Trophoblast cell (in vitro differentiated cells and primary cell): Measurements from ENCODE around the gene JARID2.

Source experiments
- DNase-seq, 2 donors: peaks; one replicate each; pipeline ENCODE4 v3.0.0-alpha.2; 2016
- H2AFZ ChIP-seq: 2 replicates; pipeline ENCODE4 v1.6.1; 2013; ENCODE audit warnings: low read length, moderate library complexity, mild to moderate bottlenecking; ENCODE audit not compliant: insufficient read depth, poor library complexity
- H2AK5ac ChIP-seq: 2 replicates; pipeline ENCODE4 v1.6.1; 2013; ENCODE audit warnings: mild to moderate bottlenecking, low read length
- H2BK120ac ChIP-seq: 2 replicates; pipeline ENCODE4 v1.6.1; 2013; ENCODE audit warnings: low read length, mild to moderate bottlenecking, moderate library complexity; ENCODE audit not compliant: insufficient read depth, poor library complexity
- H2BK12ac ChIP-seq: 2 replicates; pipeline ENCODE4 v1.6.1; 2013; ENCODE audit warnings: mild to moderate bottlenecking, low read length, moderate library complexity
- H2BK5ac ChIP-seq: 2 replicates; pipeline ENCODE4 v1.6.1; 2013; ENCODE audit warnings: low read length, low read depth, moderate library complexity, mild to moderate bottlenecking; ENCODE audit not compliant: poor library complexity
- H3K14ac ChIP-seq: 2 replicates; pipeline ENCODE4 v1.6.1; 2013; ENCODE audit warnings: mild to moderate bottlenecking, low read length
- H3K18ac ChIP-seq: 2 replicates; pipeline ENCODE4 v1.6.1; 2013; ENCODE audit warnings: mild to moderate bottlenecking, low read length
- H3K23ac ChIP-seq: 2 replicates; pipeline ENCODE4 v1.6.1; 2013; ENCODE audit warnings: low read length
- H3K27ac ChIP-seq: 2 replicates; pipeline ENCODE4 v1.5.1; 2013; ENCODE audit warnings: low read depth, mild to moderate bottlenecking, inconsistent platforms, low read length, moderate library complexity
- H3K27me3 ChIP-seq: 2 replicates; pipeline ENCODE4 v1.6.1; 2013; ENCODE audit warnings: inconsistent platforms, mild to moderate bottlenecking, low read length, moderate library complexity; ENCODE audit not compliant: insufficient read depth
- H3K36me3 ChIP-seq, 2 experiments: 1 replicate in 1 of 2; 2 replicates in 1 of 2; pipeline ENCODE4 v1.6.1; 2013; ENCODE audit warnings: low read length in 2 of 2, mild to moderate bottlenecking in 2 of 2, moderate library complexity in 1 of 2; ENCODE audit not compliant: insufficient read depth in 2 of 2, control insufficient read depth in 1 of 2
- H3K4ac ChIP-seq: 2 replicates; pipeline ENCODE4 v1.6.1; 2013; ENCODE audit warnings: low read depth, mild to moderate bottlenecking, low read length, moderate library complexity
- H3K4me1 ChIP-seq, 2 experiments: 1 replicate in 1 of 2; 2 replicates in 1 of 2; pipeline ENCODE4 v1.6.1; 2013; ENCODE audit warnings: low read length in 2 of 2, mild to moderate bottlenecking in 2 of 2, moderate library complexity in 1 of 2; ENCODE audit not compliant: insufficient read depth in 2 of 2, control insufficient read depth in 1 of 2
- H3K4me2 ChIP-seq: 2 replicates; pipeline ENCODE4 v1.6.1; 2013; ENCODE audit warnings: inconsistent platforms, mild to moderate bottlenecking, low read length, moderate library complexity
- H3K4me3 ChIP-seq: 2 replicates; pipeline ENCODE4 v1.5.1; 2013; ENCODE audit warnings: mild to moderate bottlenecking, low read depth, low read length, inconsistent platforms
- H3K79me1 ChIP-seq: one replicate; pipeline ENCODE4 v1.6.1; 2013; ENCODE audit warnings: low read length
- H3K79me2 ChIP-seq: 2 replicates; pipeline ENCODE4 v1.6.1; 2013; ENCODE audit warnings: low read length, mild to moderate bottlenecking; ENCODE audit not compliant: control insufficient read depth, insufficient read depth, poor library complexity
- H3K9ac ChIP-seq: 2 replicates; pipeline ENCODE4 v1.6.1; 2013; ENCODE audit warnings: mild to moderate bottlenecking, low read length
- H3K9me3 ChIP-seq: 2 replicates; pipeline ENCODE4 v1.6.1; 2013; ENCODE audit warnings: low read depth, mild to moderate bottlenecking, control low read depth, inconsistent platforms, low read length; ENCODE audit not compliant: insufficient read depth
- H4K12ac ChIP-seq: 2 replicates; pipeline ENCODE4 v1.6.1; 2013; ENCODE audit warnings: low read depth, mild to moderate bottlenecking, low read length, moderate library complexity
- H4K8ac ChIP-seq: 2 replicates; pipeline ENCODE4 v1.6.1; 2013; ENCODE audit warnings: low read depth, mild to moderate bottlenecking, low read length, moderate library complexity
- H4K91ac ChIP-seq: one replicate; pipeline ENCODE4 v1.6.1; 2013; ENCODE audit warnings: low read depth, mild to moderate bottlenecking, low read length, moderate library complexity
- WGBS: extraction: QIAGEN DNeasy Blood & Tissue Kit; methylation state at CpG from one replicate; pipeline ENCODE4 v1.1.7; 2013; ENCODE audit warnings: missing lambda C conversion rate; ENCODE audit not compliant: insufficient read length, insufficient coverage; ENCODE audit errors: extremely low coverage; 5-methylcytosine and 5-hydroxymethylcytosine counted together

JARID2 gene

GRCh38 chr6:15369838-15370237 is 124.0 kb downstream of the JARID2 start:
- no peaks in the 10 kb centered on the region for H3K36me3 ChIP-seq
- H3K14ac ChIP-seq, result no peak overlapping the region
- H2BK120ac ChIP-seq, result no peak overlapping the region
- no peak overlapping the region for H4K91ac ChIP-seq
- no peak overlapping the region for H4K12ac ChIP-seq
- H2AK5ac ChIP-seq, result no peak overlapping the region
- peak overlapping the region; percentile 1 for H3K4ac ChIP-seq
- no peak overlapping the region for H3K9ac ChIP-seq
- no peaks in the 10 kb centered on the region for H3K9me3 ChIP-seq
- no peak overlapping the region for H3K4me3 ChIP-seq
- H4K8ac ChIP-seq, result no peak overlapping the region
- H3K4me2 ChIP-seq, result no peak overlapping the region
- H3K4me1 ChIP-seq, result peaks cover 7% of the 10 kb centered on the region in 2 experiments
- no peaks in the 10 kb centered on the region for H3K79me1 ChIP-seq
- no peak overlapping the region for H2BK5ac ChIP-seq
- no peak overlapping the region for H2AFZ ChIP-seq
- DNase-seq, result no peak
- no peak overlapping the region for H2BK12ac ChIP-seq
- H3K18ac ChIP-seq, result no peak overlapping the region
- no peak overlapping the region for H3K27ac ChIP-seq
- H3K23ac ChIP-seq, result no peak overlapping the region
- H3K79me2 ChIP-seq, result peaks cover 5% of the 10 kb centered on the region
- H3K27me3 ChIP-seq, result no peaks in the 10 kb centered on the region
- WGBS, result no CpG with 5 or more reads among the region's 4 CpGs

- no peak overlapping the region for H2BK12ac ChIP-seq
- no peak overlapping the region for H3K9ac ChIP-seq
- no peaks in the 10 kb centered on the region for H3K79me1 ChIP-seq
- H3K79me2 ChIP-seq, result peaks cover 3% of the 10 kb centered on the region
- no peaks in the 10 kb centered on the region for H3K27me3 ChIP-seq
- H3K4ac ChIP-seq, result no peak overlapping the region
- no peak overlapping the region for H3K14ac ChIP-seq
- peaks cover 0 to 2% of the 10 kb centered on the region in 2 experiments for H3K36me3 ChIP-seq
- no peak overlapping the region for H2AK5ac ChIP-seq
- no peak overlapping the region for H4K91ac ChIP-seq
- no peak overlapping the region for H4K12ac ChIP-seq
- DNase-seq, result peak; percentile 48 to 62
- no peak overlapping the region for H3K4me2 ChIP-seq
- no peak overlapping the region for H2BK120ac ChIP-seq
- H3K4me3 ChIP-seq, result no peak overlapping the region
- H4K8ac ChIP-seq, result no peak overlapping the region
- H3K4me1 ChIP-seq, result peaks cover 8% of the 10 kb centered on the region in 2 experiments
- no peak overlapping the region for H3K27ac ChIP-seq
- H3K9me3 ChIP-seq, result no peaks in the 10 kb centered on the region
- H3K18ac ChIP-seq, result no peak overlapping the region
- WGBS, result no CpG with 5 or more reads among the region's 4 CpGs
- H2AFZ ChIP-seq, result no peak overlapping the region
- H3K23ac ChIP-seq, result no peak overlapping the region
- H2BK5ac ChIP-seq, result no peak overlapping the region
Measured at GRCh38 chr6:15370733-15371671, 125.1 kb downstream of the JARID2 start.

GRCh38 chr6:15372932-15373331 is 127.1 kb downstream of the JARID2 start:
- Histone ChIP-seq H4K8ac (no peak overlapping the region), H3K4me2 (no peak overlapping the region), H2BK12ac (no peak overlapping the region), H3K9ac (no peak overlapping the region), H3K14ac (no peak overlapping the region), H2AFZ (no peak overlapping the region), H3K4me1 (peaks cover 6 to 8% of the 10 kb centered on the region in 2 experiments), H4K12ac (no peak overlapping the region), H3K36me3 (peaks cover 0 to 2% of the 10 kb centered on the region in 2 experiments), H2BK5ac (no peak overlapping the region), H3K9me3 (no peaks in the 10 kb centered on the region), H2BK120ac (no peak overlapping the region), H3K4ac (no peak overlapping the region), H3K27me3 (no peaks in the 10 kb centered on the region), H3K79me2 (peaks cover 2% of the 10 kb centered on the region), H3K4me3 (no peak overlapping the region), H4K91ac (no peak overlapping the region), H3K18ac (no peak overlapping the region), H3K27ac (no peak overlapping the region), H3K23ac (no peak overlapping the region), H2AK5ac (no peak overlapping the region), H3K79me1 (no peaks in the 10 kb centered on the region)
- no CpG with 5 or more reads among the region's 2 CpGs for WGBS
- DNase-seq, result no peak

- Histone ChIP-seq H3K9me3 (no peaks in the 10 kb centered on the region), H4K8ac (no peak overlapping the region), H3K79me1 (no peaks in the 10 kb centered on the region), H3K4ac (no peak overlapping the region), H3K27me3 (no peaks in the 10 kb centered on the region), H3K27ac (peak overlapping the region; percentile 24), H3K18ac (no peak overlapping the region), H3K4me1 (peaks cover 6 to 8% of the 10 kb centered on the region in 2 experiments), H3K14ac (no peak overlapping the region), H2BK12ac (no peak overlapping the region), H3K36me3 (peaks cover 0 to 2% of the 10 kb centered on the region in 2 experiments), H3K9ac (no peak overlapping the region), H2BK5ac (no peak overlapping the region), H3K23ac (no peak overlapping the region), H3K4me2 (no peak overlapping the region), H4K91ac (no peak overlapping the region), H2BK120ac (no peak overlapping the region), H4K12ac (no peak overlapping the region), H3K4me3 (no peak overlapping the region), H3K79me2 (peaks cover 2% of the 10 kb centered on the region), H2AK5ac (no peak overlapping the region), H2AFZ (no peak overlapping the region)
- DNase-seq, result no peak
- WGBS, result no CpG with 5 or more reads among the region's 7 CpGs
Measured at GRCh38 chr6:15374119-15374518, 128.2 kb downstream of the JARID2 start.
